Tibial nerve (tissue), 4 donors: ENCODE data around the gene FOXF2. TPM values are rescaled to one million over a fixed set of nuclear protein-coding genes. Genes with fewer than 3 reads are reported as not detected.
A peak's percentile ranks its signal among the peaks of the same experiment; 100 is the strongest.

ENCODE experiments used
- DNase-seq, 2 donors: peaks; one replicate each; pipeline ENCODE4 v3.0.0-alpha.2; 2019; ENCODE audit warnings: low spot score in 2 of 2
- H3K27ac ChIP-seq, 4 donors: fragments of 200-600 bp; sonication (generic) in 3 of 4; one replicate each; pipeline ENCODE4 v1.5.1; 2017 to 2019; ENCODE audit warnings: mild to moderate bottlenecking in 1 of 4
- H3K27me3 ChIP-seq, 2 donors: fragments of 200-600 bp; sonication (generic) in 1 of 2; one replicate each; pipeline versions ENCODE4 v1.5.1 to v1.6.0; 2017 to 2019
- H3K36me3 ChIP-seq, 3 donors: fragments of 200-600 bp; sonication (generic); one replicate each; pipeline ENCODE4 v1.5.1; 2018 to 2019
- H3K4me1 ChIP-seq, 4 donors: fragments of 200-600 bp; sonication (generic) in 3 of 4; one replicate each; pipeline ENCODE4 v1.5.1; 2017 to 2019
- H3K4me3 ChIP-seq, 4 donors: fragments of 200-600 bp; sonication (generic) in 3 of 4; one replicate each; pipeline ENCODE4 v1.5.1; 2017 to 2019; ENCODE audit warnings: mild to moderate bottlenecking in 1 of 4, moderate library complexity in 1 of 4
- H3K9me3 ChIP-seq, 4 donors: fragments of 200-600 bp; sonication (generic) in 3 of 4; one replicate each; pipeline ENCODE4 v1.5.1; 2017 to 2019
- EP300 ChIP-seq, 2 donors: sonication (generic); formaldehyde crosslinking; IDR thresholded peaks; one replicate each; pipeline ENCODE4 v1.6.1; 2017; ENCODE audit warnings: antibody characterized with exemption in 2 of 2, mild to moderate bottlenecking in 1 of 2
- POLR2A ChIP-seq, 2 donors: fragments of 450-650 bp; IDR thresholded peaks; one replicate each; pipeline ENCODE4 v1.6.1; 2017; ENCODE audit warnings: antibody characterized with exemption in 2 of 2, mild to moderate bottlenecking in 2 of 2, moderate library complexity in 2 of 2
- WGBS, 2 donors: methylation state at CpG; one replicate each; pipeline ENCODE4 v1.1.5; 2018; 5-methylcytosine and 5-hydroxymethylcytosine counted together
- total RNA-seq, 4 donors: library from RNA; depleted of rRNA; stranded (reverse); fragments of >200 nt; gene quantifications; one replicate each; pipeline ENCODE4 v1.1.0, GENCODE V29; 2016
- TF ChIP-seq, protein P1 (sequence below), 5 experiments: fragments of 200-600 bp in 3 of 5; fragments of 450-650 bp in 2 of 5; sonication (generic) in 3 of 5; IDR thresholded peaks; one replicate each; pipeline ENCODE4 v1.5.1; 2016 to 2019; ENCODE audit warnings: antibody characterized with exemption in 5 of 5, mild to moderate bottlenecking in 3 of 5, moderate library complexity in 2 of 5

Gene FOXF2
- total RNA-seq, 4 donors from 2014 or later = 0.21 to 2.4 (median 0.71) TPM

DNA sequence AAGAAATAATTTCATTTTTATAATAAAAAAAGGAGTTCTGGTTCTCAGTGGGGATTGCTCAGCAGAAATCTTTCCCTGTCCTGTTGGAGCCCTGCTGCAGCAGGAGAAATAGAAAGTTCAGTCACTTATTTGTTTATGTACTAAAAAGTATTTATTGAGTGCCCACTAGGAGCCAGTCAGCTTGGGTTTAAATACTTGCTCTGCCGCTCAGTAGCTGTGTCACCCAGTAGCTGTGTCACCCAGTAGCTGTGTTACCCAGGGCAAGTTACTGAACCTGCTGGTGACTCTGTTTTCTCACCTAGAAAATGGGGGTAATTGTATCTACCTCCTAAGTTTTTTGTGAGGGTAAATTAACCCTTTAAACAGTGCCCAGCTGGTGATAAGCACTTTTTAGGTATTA, 32.9 kb downstream of the FOXF2 start:
- peaks cover 0 to 18% (median 2%) of the 10 kb centered on the region in 4 donors for H3K9me3 ChIP-seq
- no peak for DNase-seq
- no peaks in the 10 kb centered on the region for H3K27me3 ChIP-seq
- H3K36me3 ChIP-seq = no peaks in the 10 kb centered on the region
- no peak for TF ChIP-seq EP300 (IDR thresholded peaks at IDR 0.05)
- no peak for TF ChIP-seq POLR2A (IDR thresholded peaks at IDR 0.05)
- TF ChIP-seq, protein P1, sequence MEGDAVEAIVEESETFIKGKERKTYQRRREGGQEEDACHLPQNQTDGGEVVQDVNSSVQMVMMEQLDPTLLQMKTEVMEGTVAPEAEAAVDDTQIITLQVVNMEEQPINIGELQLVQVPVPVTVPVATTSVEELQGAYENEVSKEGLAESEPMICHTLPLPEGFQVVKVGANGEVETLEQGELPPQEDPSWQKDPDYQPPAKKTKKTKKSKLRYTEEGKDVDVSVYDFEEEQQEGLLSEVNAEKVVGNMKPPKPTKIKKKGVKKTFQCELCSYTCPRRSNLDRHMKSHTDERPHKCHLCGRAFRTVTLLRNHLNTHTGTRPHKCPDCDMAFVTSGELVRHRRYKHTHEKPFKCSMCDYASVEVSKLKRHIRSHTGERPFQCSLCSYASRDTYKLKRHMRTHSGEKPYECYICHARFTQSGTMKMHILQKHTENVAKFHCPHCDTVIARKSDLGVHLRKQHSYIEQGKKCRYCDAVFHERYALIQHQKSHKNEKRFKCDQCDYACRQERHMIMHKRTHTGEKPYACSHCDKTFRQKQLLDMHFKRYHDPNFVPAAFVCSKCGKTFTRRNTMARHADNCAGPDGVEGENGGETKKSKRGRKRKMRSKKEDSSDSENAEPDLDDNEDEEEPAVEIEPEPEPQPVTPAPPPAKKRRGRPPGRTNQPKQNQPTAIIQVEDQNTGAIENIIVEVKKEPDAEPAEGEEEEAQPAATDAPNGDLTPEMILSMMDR (IDR thresholded peaks at IDR 0.05) = no peak
- WGBS, 2 donors = 71 to 95% methylated on average over 1 of the region's 1 CpG
- H3K4me1 ChIP-seq = peaks cover 0 to 5% (median 0%) of the 10 kb centered on the region in 4 donors
- no peak overlapping the region for H3K27ac ChIP-seq
- no peak overlapping the region for H3K4me3 ChIP-seq

GRCh38 chr6:1423578-1423977, 34.2 kb downstream of the FOXF2 start:
- H3K27me3 ChIP-seq = no peaks in the 10 kb centered on the region
- H3K4me3 ChIP-seq = no peak overlapping the region
- H3K36me3 ChIP-seq = no peaks in the 10 kb centered on the region
- H3K4me1 ChIP-seq = peaks cover 0 to 5% (median 0%) of the 10 kb centered on the region in 4 donors
- 89 to 90% methylated on average over 9 of the region's 9 CpGs for WGBS, 2 donors
- no peak overlapping the region for H3K27ac ChIP-seq
- H3K9me3 ChIP-seq = peaks cover 0 to 18% (median 2%) of the 10 kb centered on the region in 4 donors
- DNase-seq = no peak
- no peak for TF ChIP-seq POLR2A (IDR thresholded peaks at IDR 0.05)
- TF ChIP-seq, protein P1 (IDR thresholded peaks at IDR 0.05) = no peak
- TF ChIP-seq EP300 (IDR thresholded peaks at IDR 0.05) = no peak

DNA sequence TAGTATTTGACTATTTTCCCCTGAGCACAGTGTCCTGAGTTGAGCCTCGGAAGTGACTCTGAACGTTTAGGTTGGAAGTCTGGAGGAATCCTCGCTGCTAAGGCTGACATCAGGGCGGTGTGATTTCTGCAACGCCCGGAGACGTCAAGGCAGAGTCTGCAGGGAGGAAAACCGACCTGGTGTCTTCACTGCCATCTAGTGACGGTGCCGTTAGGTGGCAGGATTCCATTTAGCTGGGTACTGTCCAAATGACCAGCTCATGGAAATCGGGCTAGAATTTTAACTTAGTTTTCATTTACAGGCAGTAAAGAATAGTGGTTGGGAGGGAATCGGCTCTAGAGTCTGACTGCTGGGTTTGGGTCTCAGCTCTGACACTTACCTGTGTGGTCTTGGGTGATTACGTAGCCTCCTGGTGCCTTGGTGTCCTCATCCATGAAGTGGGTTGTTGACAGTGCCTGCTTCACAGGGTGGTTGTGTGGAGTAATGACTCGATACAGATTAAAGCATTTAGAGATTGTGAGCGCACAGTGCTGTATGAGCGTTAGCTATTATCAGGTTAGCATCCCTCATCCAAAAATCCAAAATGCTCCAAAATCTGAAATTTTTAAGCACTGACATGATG, 35.0 kb downstream of the FOXF2 start:
- Histone ChIP-seq H3K4me1 (peaks cover 0 to 5% (median 0%) of the 10 kb centered on the region in 4 donors), H3K27ac (no peak overlapping the region), H3K4me3 (no peak overlapping the region), H3K36me3 (no peaks in the 10 kb centered on the region), H3K9me3 (peaks cover 0 to 18% (median 2%) of the 10 kb centered on the region in 4 donors), H3K27me3 (no peaks in the 10 kb centered on the region)
- DNase-seq = peak in 1 of 2 donors; percentile 12
- 36 to 38% methylated on average over 16 of the region's 16 CpGs for WGBS, 2 donors
- TF ChIP-seq, protein P1 (IDR thresholded peaks at IDR 0.05) = peak in 3 of 5 experiments; percentile 23 to 36 (median 25)
- TF ChIP-seq EP300 (IDR thresholded peaks at IDR 0.05) (no peak), POLR2A (IDR thresholded peaks at IDR 0.05) (no peak)

GRCh38 chr6:1426416-1426815, 37.0 kb downstream of the FOXF2 start:
- H3K27me3 ChIP-seq = no peaks in the 10 kb centered on the region
- DNase-seq = no peak
- H3K36me3 ChIP-seq = no peaks in the 10 kb centered on the region
- H3K4me3 ChIP-seq = no peak overlapping the region
- peaks cover 0 to 5% (median 0%) of the 10 kb centered on the region in 4 donors for H3K4me1 ChIP-seq
- TF ChIP-seq POLR2A (IDR thresholded peaks at IDR 0.05) (no peak), EP300 (IDR thresholded peaks at IDR 0.05) (no peak)
- TF ChIP-seq, protein P1 (IDR thresholded peaks at IDR 0.05) = no peak
- WGBS, 2 donors = 51 to 53% methylated on average over 10 of the region's 10 CpGs
- peaks cover 0 to 3% (median 0%) of the 10 kb centered on the region in 4 donors for H3K9me3 ChIP-seq
- no peak overlapping the region for H3K27ac ChIP-seq

- H3K4me3 ChIP-seq = no peak overlapping the region
- WGBS, 2 donors = 46 to 61% methylated on average over 6 of the region's 6 CpGs
- H3K9me3 ChIP-seq = no peaks in the 10 kb centered on the region
- no peak for DNase-seq
- H3K4me1 ChIP-seq = peaks cover 0 to 5% (median 0%) of the 10 kb centered on the region in 4 donors
- H3K27ac ChIP-seq = no peak overlapping the region
- peaks cover 0 to 50% of the 10 kb centered on the region in 2 donors for H3K27me3 ChIP-seq
- TF ChIP-seq POLR2A (IDR thresholded peaks at IDR 0.05) (no peak), EP300 (IDR thresholded peaks at IDR 0.05) (no peak)
- TF ChIP-seq, protein P1 (IDR thresholded peaks at IDR 0.05) = no peak
- no peaks in the 10 kb centered on the region for H3K36me3 ChIP-seq
Measured at GRCh38 chr6:1435806-1436205, 46.4 kb downstream of the FOXF2 start.
